ENCODE results near the gene CBX8.

CBX8 gene

DNA sequence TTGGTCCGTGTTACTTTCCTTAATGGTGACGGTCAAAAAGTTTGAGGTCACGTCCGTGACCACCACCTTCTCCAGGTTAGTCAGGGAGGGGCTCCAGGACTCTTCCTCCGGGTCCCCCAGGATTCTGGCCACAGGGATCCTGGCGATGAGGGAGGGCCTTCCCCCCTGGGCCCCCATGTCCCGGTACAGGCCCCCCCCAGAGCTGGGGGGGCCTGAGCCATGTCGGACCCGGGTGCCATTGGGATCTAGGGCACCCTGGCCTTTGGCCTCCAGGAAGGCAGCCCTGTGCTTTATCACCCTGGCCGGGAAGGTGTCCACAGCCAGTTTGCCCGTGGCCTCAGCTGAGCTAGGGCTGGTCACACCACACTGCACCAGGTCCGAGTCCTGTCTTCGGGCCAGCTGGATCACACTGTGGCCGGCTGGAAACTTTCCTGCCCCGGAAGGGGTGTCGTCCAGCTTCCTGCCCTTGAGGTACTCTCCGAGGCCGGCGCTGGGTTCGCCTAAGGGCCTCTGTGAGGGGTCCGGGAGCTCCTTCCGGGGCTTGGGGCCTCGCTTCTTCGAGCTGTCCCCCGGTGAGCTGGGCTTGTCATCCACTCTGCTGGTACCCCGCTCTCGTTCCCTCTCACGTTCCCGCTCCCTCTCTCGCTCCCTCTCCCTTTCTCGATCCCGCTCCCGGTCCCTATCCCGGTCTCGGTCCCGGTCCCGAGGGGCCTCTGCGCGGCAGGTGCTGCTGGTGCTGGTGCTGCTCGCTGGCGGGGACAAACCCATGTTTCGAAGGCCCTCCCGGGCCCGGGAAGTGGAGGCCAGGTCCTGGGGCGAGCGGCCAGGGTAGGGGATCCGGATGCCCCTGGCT, 2.0 kb downstream of the CBX8 start:
- no peak for DNase-seq (ENCODE audit: low read depth in 3 of 3, low spot score in 1 of 3)

- DNase-seq (ENCODE audit: low read depth in 3 of 3, low spot score in 1 of 3), result no peak
Measured at GRCh38 chr17:79793924-79794304, 3.0 kb downstream of the CBX8 start.

DNA sequence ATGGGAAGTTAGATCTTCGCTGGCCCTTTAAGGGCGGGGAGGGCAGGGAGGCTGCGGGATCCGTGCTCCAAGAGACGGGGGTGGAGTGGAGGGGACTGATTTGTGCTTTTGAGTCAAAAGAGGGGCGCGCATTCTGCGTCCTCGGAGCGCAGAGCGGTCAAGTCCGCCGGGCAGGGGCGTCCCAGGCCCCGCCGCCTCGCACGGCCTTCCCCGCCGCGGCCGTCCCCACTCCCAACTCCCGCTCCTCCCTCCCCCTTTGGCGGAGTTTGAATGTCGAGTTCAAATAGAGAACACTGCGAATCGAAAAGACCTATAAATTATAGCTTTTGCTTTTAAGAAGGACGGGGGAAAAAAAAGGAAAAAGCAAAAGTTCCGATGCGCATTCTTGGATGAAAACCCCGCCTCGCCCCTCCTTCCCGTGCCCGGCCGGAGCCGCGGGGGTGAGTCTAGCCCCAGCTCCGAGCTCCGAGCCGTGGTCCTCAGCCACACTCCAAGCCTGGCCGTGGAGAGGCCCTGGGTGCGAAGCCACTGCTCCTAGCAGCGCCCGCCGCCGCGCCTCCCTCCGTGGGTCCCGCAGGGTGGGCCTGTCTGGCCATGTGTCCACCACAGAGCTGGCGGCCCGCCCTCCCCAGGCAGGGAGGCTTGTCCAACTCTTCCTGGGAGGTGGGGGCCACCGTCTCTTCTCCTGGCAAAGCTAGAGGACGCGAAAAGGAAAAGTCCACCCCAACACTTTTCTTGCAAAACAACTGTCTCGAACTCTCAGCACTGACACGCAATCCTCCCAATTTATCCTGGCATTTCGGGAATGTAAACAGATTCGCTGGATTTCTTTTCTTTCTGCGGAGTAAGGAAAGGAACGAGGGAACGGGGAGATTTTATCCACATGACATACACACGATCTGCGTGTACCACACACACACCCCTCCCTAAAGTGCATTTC, 3.6 kb downstream of the CBX8 start:
- DNase-seq (ENCODE audit: low read depth in 3 of 3, low spot score in 1 of 3), result no peak

DNA sequence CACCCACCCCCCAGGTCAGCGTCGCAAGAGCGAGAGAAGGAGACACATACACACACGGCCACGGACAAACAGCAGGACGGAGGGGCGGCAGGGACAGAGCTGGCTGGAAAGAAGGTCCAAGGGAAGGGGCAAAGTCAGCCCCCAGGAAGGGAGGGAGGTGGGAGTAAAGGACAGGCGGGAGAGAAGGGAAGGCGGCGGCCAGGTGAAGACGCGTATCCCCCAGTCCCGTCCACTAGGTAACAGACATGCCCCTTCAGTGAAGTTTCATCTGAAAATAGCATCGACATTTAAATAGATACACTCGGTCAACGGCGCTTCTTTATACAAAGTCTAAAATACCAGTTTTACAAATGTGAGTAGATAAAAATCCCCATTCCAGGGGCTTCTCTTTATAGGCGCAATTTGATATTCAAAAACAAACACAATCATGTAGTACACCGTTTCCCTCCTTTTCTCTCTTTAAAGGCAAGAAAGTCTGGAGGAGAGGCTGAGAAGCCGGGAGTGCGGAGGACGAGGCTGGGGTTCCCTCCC, 4.5 kb downstream of the CBX8 start:
- no peak for DNase-seq (ENCODE audit: low read depth in 3 of 3, low spot score in 1 of 3)

DNA sequence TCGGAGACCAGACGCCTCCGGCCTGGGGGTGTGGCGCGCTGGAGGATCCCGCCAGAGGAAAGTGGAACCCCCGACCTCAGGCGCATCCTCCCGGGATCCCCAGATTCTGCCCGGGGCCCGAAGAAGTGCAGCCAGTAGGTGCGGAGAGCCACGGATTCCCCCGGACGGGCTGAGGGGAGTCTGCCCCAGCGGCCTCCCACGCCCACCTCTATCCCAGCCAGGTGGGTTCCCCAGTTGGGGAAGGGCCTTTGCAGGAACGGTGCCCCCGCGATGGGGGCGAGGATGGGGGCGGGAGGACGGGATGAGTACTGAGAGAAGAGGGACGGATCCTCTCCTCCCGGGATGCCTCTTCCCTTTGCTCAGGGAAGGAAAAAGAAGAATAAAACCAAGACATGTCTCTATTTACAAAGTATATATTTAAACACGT, 5.1 kb downstream of the CBX8 start:
- no peak for DNase-seq (ENCODE audit: low read depth in 3 of 3, low spot score in 1 of 3)

- no peak for DNase-seq (ENCODE audit: low read depth in 3 of 3, low spot score in 1 of 3)
Measured at GRCh38 chr17:79790805-79791734, 5.8 kb downstream of the CBX8 start.

GRCh38 chr17:79789943-79790804, 6.7 kb downstream of the CBX8 start:
- no peak for DNase-seq (ENCODE audit: low read depth in 3 of 3, low spot score in 1 of 3)

- no peak for DNase-seq (ENCODE audit: low read depth in 3 of 3, low spot score in 1 of 3)
Measured at GRCh38 chr17:79788989-79789942, 7.6 kb downstream of the CBX8 start.

DNA sequence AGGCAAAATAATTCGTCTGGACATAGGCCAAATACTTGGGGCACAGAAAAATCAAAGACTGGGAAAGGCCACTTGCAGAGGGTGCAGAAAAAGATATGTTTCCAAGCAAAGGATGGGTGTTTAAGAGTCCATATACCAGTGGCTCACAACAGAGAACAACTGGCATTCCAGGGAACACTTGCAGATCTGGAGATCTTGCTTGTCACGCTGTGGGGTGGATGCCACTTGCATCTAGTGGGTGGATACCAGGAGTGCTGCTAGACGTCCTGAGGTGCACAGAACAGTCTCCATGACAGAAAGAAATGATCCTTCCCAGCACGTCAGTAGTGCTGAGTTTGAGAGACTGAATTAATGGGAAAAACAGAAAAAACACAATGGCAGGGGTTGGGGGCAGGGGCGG, 8.4 kb downstream of the CBX8 start:
- no peak for DNase-seq (ENCODE audit: low read depth in 3 of 3, low spot score in 1 of 3)

DNA sequence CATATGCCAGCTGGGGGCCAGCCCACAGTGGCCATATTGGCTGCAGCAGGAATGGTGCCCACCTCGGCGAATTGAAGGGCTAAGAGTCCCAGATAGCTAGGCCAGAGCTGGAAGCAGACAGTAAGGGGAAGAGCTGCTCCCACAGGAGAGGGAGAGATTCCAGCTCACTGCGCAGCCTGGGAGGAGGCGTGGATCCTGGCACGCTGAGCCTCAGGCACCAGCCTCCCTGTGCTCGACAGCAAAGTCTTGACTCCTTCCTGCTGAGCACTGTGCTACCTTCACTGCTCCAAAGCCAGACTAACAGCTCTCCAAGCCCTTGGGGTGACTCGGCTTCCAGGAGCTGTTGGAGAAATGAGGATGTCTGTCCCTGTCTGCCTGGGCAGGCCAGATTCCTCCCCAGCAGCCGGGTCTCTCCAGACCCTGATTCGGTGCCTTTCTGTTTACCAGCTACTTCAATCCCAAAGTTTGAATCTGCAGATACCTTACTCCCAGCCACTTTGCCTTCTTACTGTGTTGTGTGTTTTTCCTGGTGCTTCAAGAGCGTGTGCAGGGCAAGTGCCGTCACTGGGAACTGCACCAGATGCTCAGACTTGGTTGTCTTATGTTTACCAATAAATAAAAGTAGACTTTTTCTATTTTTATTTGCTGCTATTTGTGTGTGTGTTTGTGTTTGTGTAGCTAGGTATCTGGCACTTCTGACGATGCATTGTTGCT, 9.8 kb downstream of the CBX8 start:
- DNase-seq (ENCODE audit: low read depth in 3 of 3, low spot score in 1 of 3), result no peak

GRCh38 chr17:79785900-79786810, 10.7 kb downstream of the CBX8 start:
- DNase-seq (ENCODE audit: low read depth in 3 of 3, low spot score in 1 of 3), result no peak

DNA sequence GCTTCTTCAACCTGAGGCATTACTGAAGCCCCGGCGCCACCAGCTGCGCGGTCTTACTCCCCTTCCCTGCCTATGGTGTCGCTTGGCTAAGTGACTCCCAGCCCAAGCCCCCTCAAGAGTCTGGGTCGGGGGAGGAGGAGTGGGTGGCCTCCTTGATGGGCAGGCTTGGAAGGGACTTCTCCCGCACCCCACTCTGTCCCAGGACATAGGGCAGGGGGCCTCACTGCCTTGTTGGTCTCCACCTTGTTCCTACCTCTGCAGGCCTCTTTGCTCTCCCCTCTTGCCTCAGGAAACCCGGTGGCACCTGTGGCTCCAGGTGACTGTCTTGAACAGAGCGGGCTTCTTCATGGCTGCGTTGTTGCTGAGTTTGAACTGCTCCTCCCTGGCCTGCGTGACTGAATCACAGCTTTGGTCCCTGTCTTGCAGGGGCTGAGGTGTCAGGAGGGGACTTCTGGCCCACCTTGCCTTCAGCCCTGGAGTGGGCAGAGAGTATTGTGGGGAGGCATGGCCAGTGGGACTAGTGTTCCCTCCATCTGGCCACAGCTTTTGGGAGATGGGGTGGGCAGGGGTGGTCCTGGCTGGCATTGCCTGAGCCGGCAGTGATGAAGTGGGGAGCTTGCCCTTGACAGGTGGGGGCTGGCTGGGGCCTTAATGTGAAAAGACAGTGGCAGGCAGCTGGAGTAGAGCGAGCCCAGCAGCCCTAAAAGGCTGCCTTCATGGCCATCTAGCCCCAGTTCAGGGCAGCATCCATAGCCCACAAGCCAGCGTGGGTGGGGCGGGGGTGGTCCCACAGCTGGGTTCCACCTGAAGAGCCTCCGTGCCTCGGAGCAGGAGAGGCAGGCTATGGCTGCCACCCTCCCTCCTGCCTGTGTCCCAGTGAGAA, 11.6 kb downstream of the CBX8 start:
- no peak for DNase-seq (ENCODE audit: low read depth in 3 of 3, low spot score in 1 of 3)

GRCh38 chr17:79784353-79785016, 12.4 kb downstream of the CBX8 start:
- DNase-seq (ENCODE audit: low read depth in 3 of 3, low spot score in 1 of 3), result no peak

GRCh38 chr17:79783891-79784290, 13.0 kb downstream of the CBX8 start:
- no peak for DNase-seq (ENCODE audit: low read depth in 3 of 3, low spot score in 1 of 3)

GRCh38 chr17:79781736-79782575, 14.9 kb downstream of the CBX8 start:
- no peak for DNase-seq (ENCODE audit: low read depth in 3 of 3, low spot score in 1 of 3)

Data from stimulated activated CD4-positive, alpha-beta T cell treated with anti-CD3 and anti-CD28 coated beads, TNF-alpha, amount 100 ng/mL, for 1 hour (primary cell).